H1 (cell line): ENCODE measurements around the gene SLC30A5. TPM values are rescaled to one million over a fixed set of nuclear protein-coding genes. Genes with fewer than 3 reads are reported as not detected.

Experiments
- CTCF ChIA-PET: fragments of 300-600 bp; sonication (Branson Sonifier 250); formaldehyde crosslinking; loops from one replicate; lab custom pipeline; 2021; ENCODE audit not compliant: partially characterized antibody; lab: Charles Lee
- POLR2A ChIA-PET: fragments of 300-600 bp; sonication (Branson Sonifier 250); formaldehyde crosslinking; loops from one replicate; lab custom pipeline; 2021; ENCODE audit warnings: inconsistent platforms; ENCODE audit not compliant: partially characterized antibody; lab: Charles Lee
- DNase-seq, 2 experiments: peaks; one replicate each; pipeline versions ENCODE4 v3.0.0 to v3.0.0-alpha.2; 2010 to 2022; ENCODE audit warnings: low spot score in 2 of 2, low read depth in 1 of 2, mixed read lengths in 1 of 2
- FAIRE-seq: peaks from 2 replicates; lab custom pipeline; 2011; peaks lifted over from hg19 to GRCh38; lab: Jason Lieb, UNC
- H2AFZ ChIP-seq: 2 replicates; pipeline ENCODE4 v1.8.1; 2012; ENCODE audit warnings: low read length, inconsistent platforms
- H2AK5ac ChIP-seq: 2 replicates; pipeline ENCODE4 v1.6.1; 2013; ENCODE audit warnings: low read depth, low read length
- H2BK120ac ChIP-seq: replicated peaks from 2 replicates; pipeline ENCODE3; 2013; ENCODE audit warnings: low read depth, low read length, inconsistent platforms
- H2BK12ac ChIP-seq: 2 replicates; pipeline ENCODE4 v1.6.1; 2013; ENCODE audit warnings: low read depth, low read length
- H2BK15ac ChIP-seq: 2 replicates; pipeline ENCODE4 v1.6.1; 2013; ENCODE audit warnings: low read length
- H2BK20ac ChIP-seq: 2 replicates; pipeline ENCODE4 v1.6.1; 2013; ENCODE audit warnings: low read length
- H2BK5ac ChIP-seq: 2 replicates; pipeline ENCODE4 v1.6.1; 2013; ENCODE audit warnings: low read depth, low read length
- H3K14ac ChIP-seq: 2 replicates; pipeline ENCODE4 v1.6.1; 2013; ENCODE audit warnings: inconsistent platforms; ENCODE audit not compliant: insufficient read length
- H3K18ac ChIP-seq: 2 replicates; pipeline ENCODE4 v1.6.1; 2013; ENCODE audit warnings: low read length; ENCODE audit errors: extremely low read depth
- H3K23ac ChIP-seq: 2 replicates; pipeline ENCODE4 v1.6.1; 2013; ENCODE audit warnings: inconsistent platforms; ENCODE audit not compliant: insufficient read length
- H3K23me2 ChIP-seq: 2 replicates; pipeline ENCODE4 v1.6.1; 2013; ENCODE audit warnings: low read depth, low read length
- H3K27ac ChIP-seq: 2 replicates; pipeline ENCODE4 v1.6.1; 2011; ENCODE audit warnings: low read depth, low read length, inconsistent platforms
- H3K27me3 ChIP-seq, 4 experiments: replicated peaks in 1 of 4; 1 replicate in 1 of 4; 2 replicates in 3 of 4; pipeline versions ENCODE4 v1.6.1 to v1.8.1; 2011 to 2013; ENCODE audit warnings: low read length in 3 of 4, mild to moderate bottlenecking in 3 of 4, inconsistent platforms in 2 of 4, mixed read lengths in 2 of 4, moderate library complexity in 1 of 4; ENCODE audit not compliant: control insufficient read depth in 3 of 4, insufficient read depth in 3 of 4; ENCODE audit errors: extremely low read depth in 1 of 4
- H3K36me3 ChIP-seq, 4 experiments: 2 replicates each; pipeline versions ENCODE4 v1.6.1 to v1.8.1; 2011 to 2013; ENCODE audit warnings: mild to moderate bottlenecking in 4 of 4, low read length in 3 of 4, moderate library complexity in 2 of 4, control low read depth in 1 of 4, inconsistent platforms in 1 of 4; ENCODE audit not compliant: insufficient read depth in 4 of 4, control insufficient read depth in 2 of 4
- H3K4ac ChIP-seq: replicated peaks from 2 replicates; pipeline ENCODE3; 2013; ENCODE audit warnings: low read length, low read depth, mixed read lengths, inconsistent platforms; ENCODE audit not compliant: insufficient read length
- H3K4me1 ChIP-seq, 4 experiments: replicated peaks in 1 of 4; 1 replicate in 1 of 4; 2 replicates in 3 of 4; pipeline versions ENCODE4 v1.6.1 to v1.8.1; 2011 to 2013; ENCODE audit warnings: low read length in 3 of 4, inconsistent platforms in 2 of 4, mixed read lengths in 1 of 4; ENCODE audit not compliant: insufficient read depth in 4 of 4, control insufficient read depth in 3 of 4
- H3K4me2 ChIP-seq, 2 experiments: 2 replicates each; pipeline versions ENCODE4 v1.6.1 to v1.8.1; 2011 to 2013; ENCODE audit warnings: low read depth in 2 of 2, low read length in 2 of 2, control low read depth in 1 of 2, inconsistent platforms in 1 of 2, mild to moderate bottlenecking in 1 of 2; ENCODE audit not compliant: insufficient read depth in 1 of 2
- H3K4me3 ChIP-seq, 4 experiments: fragments of 200-600, 300-600 bp in 1 of 4; sonication (generic), shearing (Covaris generic), sonication (Bioruptor Twin) in 1 of 4; 2 replicates each; pipeline versions ENCODE4 v1.5.1 to v1.8.1; 2011 to 2016; ENCODE audit warnings: low read length in 4 of 4, low read depth in 3 of 4, control low read depth in 2 of 4, inconsistent platforms in 2 of 4, mild to moderate bottlenecking in 2 of 4, mixed read lengths in 1 of 4, moderate library complexity in 1 of 4; ENCODE audit not compliant: insufficient read depth in 2 of 4; ENCODE audit errors: extremely low read depth in 1 of 4
- H3K56ac ChIP-seq: replicated peaks from 2 replicates; pipeline ENCODE3; 2013; ENCODE audit warnings: low read depth, mild to moderate bottlenecking, mixed read lengths, low read length, inconsistent platforms; ENCODE audit not compliant: insufficient read length
- H3K79me1 ChIP-seq: 2 replicates; pipeline ENCODE4 v1.6.1; 2013; ENCODE audit warnings: low read depth, low read length, control low read depth
- H3K79me2 ChIP-seq, 2 experiments: 2 replicates each; pipeline versions ENCODE4 v1.6.1 to v1.8.1; 2012 to 2013; ENCODE audit warnings: low read length in 2 of 2, mild to moderate bottlenecking in 2 of 2, inconsistent platforms in 1 of 2; ENCODE audit not compliant: insufficient read depth in 2 of 2, control insufficient read depth in 1 of 2
- H3K9ac ChIP-seq, 4 experiments: replicated peaks in 1 of 4; 1 replicate in 1 of 4; 2 replicates in 3 of 4; pipeline versions ENCODE4 v1.6.1 to v1.8.1; 2011 to 2013; ENCODE audit warnings: low read depth in 3 of 4, low read length in 3 of 4, control low read depth in 2 of 4, mild to moderate bottlenecking in 2 of 4, moderate library complexity in 2 of 4, inconsistent platforms in 1 of 4; ENCODE audit errors: extremely low read depth in 1 of 4
- H3K9me3 ChIP-seq, 2 experiments: 2 replicates each; pipeline versions ENCODE4 v1.6.1 to v1.8.1; 2012 to 2013; ENCODE audit warnings: mild to moderate bottlenecking in 2 of 2, moderate library complexity in 2 of 2, control low read depth in 1 of 2, inconsistent platforms in 1 of 2, low read depth in 1 of 2, low read length in 1 of 2, mixed read lengths in 1 of 2; ENCODE audit not compliant: insufficient read depth in 2 of 2
- H4K20me1 ChIP-seq, 2 experiments: replicated peaks in 1 of 2; 2 replicates each; pipeline versions ENCODE3 to v1.8.1; 2011 to 2013; ENCODE audit warnings: inconsistent platforms in 2 of 2, low read length in 2 of 2, mild to moderate bottlenecking in 1 of 2; ENCODE audit not compliant: insufficient read depth in 2 of 2, control insufficient read depth in 1 of 2
- H4K5ac ChIP-seq: 2 replicates; pipeline ENCODE4 v1.6.1; 2013; ENCODE audit warnings: low read length, low read depth, mixed read lengths, inconsistent platforms; ENCODE audit not compliant: insufficient read length
- H4K8ac ChIP-seq: 2 replicates; pipeline ENCODE4 v1.8.0; 2013; ENCODE audit warnings: mild to moderate bottlenecking, moderate library complexity, low read length, inconsistent platforms; ENCODE audit not compliant: insufficient read depth; ENCODE audit errors: extremely low read depth
- H4K91ac ChIP-seq: replicated peaks from 2 replicates; pipeline ENCODE3; 2013; ENCODE audit warnings: low read length, mixed read lengths, inconsistent platforms; ENCODE audit not compliant: insufficient read length
- BCL11A ChIP-seq, 2 experiments: IDR thresholded peaks; one replicate each; pipeline ENCODE4 v1.6.1; 2011; ENCODE audit warnings: low read depth in 2 of 2, low read length in 2 of 2, mild to moderate bottlenecking in 2 of 2
- CREB1 ChIP-seq: IDR thresholded peaks from 2 replicates; pipeline ENCODE4 v1.6.1; 2012; ENCODE audit warnings: inconsistent platforms
- CTBP2 ChIP-seq: IDR thresholded peaks from 2 replicates; pipeline ENCODE4 v1.7.0; 2011; ENCODE audit warnings: borderline replicate concordance, mild to moderate bottlenecking, moderate library complexity, mixed read lengths, low read length; ENCODE audit not compliant: insufficient read depth, insufficient read length
- EGR1 ChIP-seq: IDR thresholded peaks from 2 replicates; pipeline ENCODE4 v1.6.1; 2011; ENCODE audit warnings: low read depth, low read length, borderline replicate concordance
- EZH2 ChIP-seq: fragments of 200-600 bp; sonication (generic); IDR thresholded peaks from 2 replicates; pipeline ENCODE4 v1.7.1; 2012; ENCODE audit warnings: low read depth, mild to moderate bottlenecking, moderate library complexity, low read length, inconsistent platforms; ENCODE audit not compliant: severe bottlenecking
- KDM4A ChIP-seq: IDR thresholded peaks from one replicate; pipeline ENCODE4 v1.7.1; 2012; ENCODE audit warnings: low read depth, mild to moderate bottlenecking, moderate library complexity, low read length, inconsistent platforms; ENCODE audit not compliant: severe bottlenecking
- NANOG ChIP-seq: IDR thresholded peaks from 2 replicates; pipeline ENCODE4 v1.6.1; 2011; ENCODE audit warnings: low read length, low read depth, mild to moderate bottlenecking, inconsistent platforms; ENCODE audit not compliant: insufficient read depth, poor library complexity, severe bottlenecking
- WGBS, 2 experiments: shearing (Covaris generic) in 1 of 2; methylation state at CpG; one replicate each; pipeline versions ENCODE4 v1.1.6 to v1.1.7; 2013 to 2015; ENCODE audit warnings: low lambda C conversion rate in 2 of 2, mixed read lengths in 2 of 2, inconsistent platforms in 1 of 2, low coverage in 1 of 2, missing lambda C conversion rate in 1 of 2; ENCODE audit not compliant: insufficient replicate concordance in 2 of 2, insufficient coverage in 1 of 2, insufficient read length in 1 of 2; ENCODE audit errors: extremely low coverage in 1 of 2, missing lambda C conversion rate in 1 of 2; 5-methylcytosine and 5-hydroxymethylcytosine counted together
- polyA plus RNA-seq, 7 experiments: library from polyadenylated mRNA; depleted of rRNA in 3 of 7; stranded (reverse) in 5 of 7; unstranded in 2 of 7; fragments of >200 nt in 5 of 7; fragments of 200-250 nt in 2 of 7; gene quantifications; 1 replicate in 5 of 7; 2 replicates in 1 of 7; 4 replicates in 1 of 7; pipeline versions ENCODE4 v1.2.1 to v1.2.3, GENCODE V29; 2011 to 2013; ENCODE audit warnings: missing spikeins in 2 of 7, mixed read lengths in 2 of 7
- total RNA-seq: library from RNA; stranded (reverse); fragmentation: NEBNext Ultra II Directional; extraction: Animal tissue kit (Norgen Biotek cat#: 25700); gene quantifications from 2 replicates; pipeline ENCODE4 v1.2.1, GENCODE V29; 2021
- TF ChIP-seq, protein P1 (sequence below): IDR thresholded peaks from 2 replicates; pipeline ENCODE4 v1.6.1; 2012; ENCODE audit warnings: low read length, inconsistent platforms

SLC30A5 gene
- total and polyA plus RNA-seq, 2 of the 8 experiments (the other 6 are each of a cell fraction or from before 2014, with no cell fraction given) = 31.0 to 43.5 TPM

DNA sequence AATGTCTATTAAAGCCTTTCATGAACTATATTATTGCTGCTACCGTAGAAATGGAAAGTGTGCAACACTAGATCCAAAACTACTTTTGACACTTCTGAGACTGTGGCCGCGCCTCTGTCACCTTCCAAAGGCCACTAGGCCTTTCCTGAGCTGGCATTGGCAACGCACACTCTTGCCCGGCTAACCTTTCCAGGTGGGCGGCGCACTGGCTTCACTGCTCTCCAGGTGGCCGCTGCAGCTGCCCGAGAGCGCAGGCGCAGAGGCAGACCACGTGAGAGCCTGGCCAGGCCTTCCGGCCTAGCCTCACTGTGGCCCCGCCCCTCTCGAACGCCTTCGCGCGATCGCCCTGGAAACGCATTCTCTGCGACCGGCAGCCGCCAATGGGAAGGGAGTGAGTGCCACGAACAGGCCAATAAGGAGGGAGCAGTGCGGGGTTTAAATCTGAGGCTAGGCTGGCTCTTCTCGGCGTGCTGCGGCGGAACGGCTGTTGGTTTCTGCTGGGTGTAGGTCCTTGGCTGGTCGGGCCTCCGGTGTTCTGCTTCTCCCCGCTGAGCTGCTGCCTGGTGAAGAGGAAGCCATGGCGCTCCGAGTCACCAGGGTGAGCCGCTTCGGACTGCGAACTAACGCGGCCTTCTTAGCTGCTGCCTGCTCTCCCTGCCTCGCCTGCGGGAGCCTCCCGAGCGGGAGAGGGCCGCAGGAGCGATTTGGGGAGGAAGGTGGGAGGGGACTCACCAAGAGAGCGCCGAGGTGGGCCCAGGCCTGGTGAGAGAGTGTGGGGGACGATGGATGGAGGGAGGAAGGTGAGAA, 73.1 kb downstream of the SLC30A5 start, which contains the start of gene CCNB1:
TSS of gene CCNB1 (plus strand) at position 465 of the 807 bp plus-strand sequence. CDS start at position 578, 113 bp downstream.
- peaks cover 0 to 7% (median 4%) of the 10 kb centered on the region in 4 experiments; a peak in 5 of 7 replicates for H3K4me1 ChIP-seq
- no peaks in the 10 kb centered on the region for H4K20me1 ChIP-seq
- no peak within 1 kb of the TSS for H2BK120ac ChIP-seq
- no peaks in the 10 kb centered on the region for H3K27me3 ChIP-seq
- POLR2A ChIA-PET = interaction anchor here (0.6 to 8.1 kb wide), 20 partner anchors 8 to 200 kb away, joined by 3 to 128 read pairs (median 5); partner anchors contain the start of genes CDK7, CENPH and SLC30A5
- FAIRE-seq (peak; percentile 63), DNase-seq (peak; percentile 98)
- peak within 1 kb of the TSS; percentile 55 to 96 (median 95) for H3K9ac ChIP-seq
- peak within 1 kb of the TSS; percentile 16 for H4K91ac ChIP-seq
- 3% methylated on average over 45 of the region's 50 CpGs; no CpG with 5 or more reads in 1 of the 2 experiments for WGBS, 2 experiments
- CTCF ChIA-PET = interaction anchor here (1.5 to 1.8 kb wide), 3 partner anchors 74 to 206 kb away, joined by 3 to 5 read pairs (median 3); no protein-coding TSS in a partner anchor
- H2BK5ac ChIP-seq = peak within 1 kb of the TSS; percentile 99
- no peaks in the 10 kb centered on the region for H3K9me3 ChIP-seq
- H3K18ac ChIP-seq = peak within 1 kb of the TSS; percentile 99
- peak within 1 kb of the TSS; percentile 84; the same call in 1 of the 2 replicates for H2BK12ac ChIP-seq
- H4K5ac ChIP-seq = peak within 1 kb of the TSS; percentile 91
- no peak within 1 kb of the TSS; the same call in 1 of the 2 replicates for H2AK5ac ChIP-seq
- no peak within 1 kb of the TSS for H3K14ac ChIP-seq
- no peak within 1 kb of the TSS for H2AFZ ChIP-seq
- H2BK15ac ChIP-seq = peak within 1 kb of the TSS; percentile 88; the same call in 1 of the 2 replicates
- peak within 1 kb of the TSS; percentile 61 for H3K4ac ChIP-seq
- no peak within 1 kb of the TSS for H3K23ac ChIP-seq
- H3K27ac ChIP-seq = peak within 1 kb of the TSS; percentile 95
- H3K23me2 ChIP-seq = peaks cover 4% of the 10 kb centered on the region; the same call in 1 of the 2 replicates
- H3K56ac ChIP-seq = peak within 1 kb of the TSS; percentile 91
- no peaks in the 10 kb centered on the region for H3K79me1 ChIP-seq
- peak within 1 kb of the TSS; percentile 74 to 95 (median 88) for H3K4me3 ChIP-seq
- peaks cover 8 to 34% of the 10 kb centered on the region in 2 experiments for H3K79me2 ChIP-seq
- peaks cover 22 to 38% (median 33%) of the 10 kb centered on the region in 4 experiments for H3K36me3 ChIP-seq
- no peak within 1 kb of the TSS; the same call in 1 of the 2 replicates for H2BK20ac ChIP-seq
- H4K8ac ChIP-seq = peak within 1 kb of the TSS; percentile 98
- H3K4me2 ChIP-seq = peak within 1 kb of the TSS; percentile 83 to 92
- TF ChIP-seq CTBP2 (peak; percentile 69), EGR1 (no peak), NANOG (no peak), EZH2 (no peak), CREB1 (peak; percentile 84), BCL11A (IDR thresholded peaks at IDR 0.05; ENCODE audit: low read depth in 2 of 2, low read length in 2 of 2) (no peak), KDM4A (peak; percentile 40)
- TF ChIP-seq, protein P1, sequence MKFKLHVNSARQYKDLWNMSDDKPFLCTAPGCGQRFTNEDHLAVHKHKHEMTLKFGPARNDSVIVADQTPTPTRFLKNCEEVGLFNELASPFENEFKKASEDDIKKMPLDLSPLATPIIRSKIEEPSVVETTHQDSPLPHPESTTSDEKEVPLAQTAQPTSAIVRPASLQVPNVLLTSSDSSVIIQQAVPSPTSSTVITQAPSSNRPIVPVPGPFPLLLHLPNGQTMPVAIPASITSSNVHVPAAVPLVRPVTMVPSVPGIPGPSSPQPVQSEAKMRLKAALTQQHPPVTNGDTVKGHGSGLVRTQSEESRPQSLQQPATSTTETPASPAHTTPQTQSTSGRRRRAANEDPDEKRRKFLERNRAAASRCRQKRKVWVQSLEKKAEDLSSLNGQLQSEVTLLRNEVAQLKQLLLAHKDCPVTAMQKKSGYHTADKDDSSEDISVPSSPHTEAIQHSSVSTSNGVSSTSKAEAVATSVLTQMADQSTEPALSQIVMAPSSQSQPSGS = no peak
